ENCODE results near the gene EPS8L2. TPM values are rescaled to one million over a fixed set of nuclear protein-coding genes. Genes with fewer than 3 reads are reported as not detected.
A peak's percentile ranks its signal among the peaks of the same experiment; 100 is the strongest.

The EPS8L2 gene
- total and polyA plus RNA-seq, 9 of the 15 experiments (the other 6 are each of a cell fraction or from before 2014, with no cell fraction given): 0.75 to 17.0 (median 3.7) TPM

DNA sequence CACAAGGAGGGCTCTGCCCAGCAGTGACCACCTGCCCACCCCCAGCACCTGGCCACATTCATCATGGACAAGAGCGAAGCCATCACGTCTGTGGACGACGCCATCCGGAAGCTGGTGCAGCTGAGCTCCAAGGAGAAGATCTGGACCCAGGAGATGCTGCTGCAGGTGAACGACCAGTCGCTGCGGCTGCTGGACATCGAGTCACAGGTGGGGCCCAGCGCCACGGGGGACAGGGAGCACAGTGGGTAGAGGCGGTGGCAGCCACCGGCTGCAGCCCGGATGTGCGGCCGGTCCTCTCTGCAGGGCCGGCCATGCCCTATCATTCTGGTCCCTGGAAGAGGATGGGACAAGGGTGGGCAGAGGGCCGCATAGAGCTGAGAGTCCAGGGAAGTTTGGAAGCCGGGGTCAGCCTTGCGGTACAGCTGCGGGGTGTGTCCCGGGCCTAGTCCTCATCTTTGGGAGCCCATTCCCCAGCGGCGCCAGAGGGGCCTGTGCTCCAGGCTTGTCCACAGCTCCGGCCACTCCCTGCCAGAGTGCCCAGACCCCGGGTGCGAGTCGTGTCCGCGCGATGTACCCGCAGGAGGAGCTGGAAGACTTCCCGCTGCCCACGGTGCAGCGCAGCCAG lies 14.1 kb downstream of the EPS8L2 start:
- no peaks in the 10 kb centered on the region; the same call in 1 of the 2 replicates for H4K20me1 ChIP-seq (replicated peaks; ENCODE audit: control insufficient read depth, insufficient read depth, low read length)
- FAIRE-seq (no peak), ATAC-seq (no peak), DNase-seq (ENCODE audit: extremely low read depth in 1 of 4, low spot score in 3 of 4) (peak in 1 of 4 experiments; percentile 4)
- TF ChIP-seq ZNF121 (CRISPR knock-in tag; conservative IDR thresholded peaks at IDR 0.05) (no peak), SP2 (IDR thresholded peaks at IDR 0.05; ENCODE audit: extremely low read depth, low read depth, low read length, poor library complexity, severe bottlenecking) (no peak), SIX5 (IDR thresholded peaks at IDR 0.05; ENCODE audit: borderline replicate concordance in 1 of 2, insufficient read depth in 1 of 2, low read depth in 1 of 2, low read length in 2 of 2) (no peak), KDM5B (IDR thresholded peaks at IDR 0.05; ENCODE audit: insufficient replicate concordance, low read depth, low read length) (peak; percentile 13)
- TF ChIP-seq, protein P1, sequence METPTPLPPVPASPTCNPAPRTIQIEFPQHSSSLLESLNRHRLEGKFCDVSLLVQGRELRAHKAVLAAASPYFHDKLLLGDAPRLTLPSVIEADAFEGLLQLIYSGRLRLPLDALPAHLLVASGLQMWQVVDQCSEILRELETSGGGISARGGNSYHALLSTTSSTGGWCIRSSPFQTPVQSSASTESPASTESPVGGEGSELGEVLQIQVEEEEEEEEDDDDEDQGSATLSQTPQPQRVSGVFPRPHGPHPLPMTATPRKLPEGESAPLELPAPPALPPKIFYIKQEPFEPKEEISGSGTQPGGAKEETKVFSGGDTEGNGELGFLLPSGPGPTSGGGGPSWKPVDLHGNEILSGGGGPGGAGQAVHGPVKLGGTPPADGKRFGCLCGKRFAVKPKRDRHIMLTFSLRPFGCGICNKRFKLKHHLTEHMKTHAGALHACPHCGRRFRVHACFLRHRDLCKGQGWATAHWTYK (CRISPR knock-in tag; IDR thresholded peaks at IDR 0.05): no peak
- TF ChIP-seq, protein P2, sequence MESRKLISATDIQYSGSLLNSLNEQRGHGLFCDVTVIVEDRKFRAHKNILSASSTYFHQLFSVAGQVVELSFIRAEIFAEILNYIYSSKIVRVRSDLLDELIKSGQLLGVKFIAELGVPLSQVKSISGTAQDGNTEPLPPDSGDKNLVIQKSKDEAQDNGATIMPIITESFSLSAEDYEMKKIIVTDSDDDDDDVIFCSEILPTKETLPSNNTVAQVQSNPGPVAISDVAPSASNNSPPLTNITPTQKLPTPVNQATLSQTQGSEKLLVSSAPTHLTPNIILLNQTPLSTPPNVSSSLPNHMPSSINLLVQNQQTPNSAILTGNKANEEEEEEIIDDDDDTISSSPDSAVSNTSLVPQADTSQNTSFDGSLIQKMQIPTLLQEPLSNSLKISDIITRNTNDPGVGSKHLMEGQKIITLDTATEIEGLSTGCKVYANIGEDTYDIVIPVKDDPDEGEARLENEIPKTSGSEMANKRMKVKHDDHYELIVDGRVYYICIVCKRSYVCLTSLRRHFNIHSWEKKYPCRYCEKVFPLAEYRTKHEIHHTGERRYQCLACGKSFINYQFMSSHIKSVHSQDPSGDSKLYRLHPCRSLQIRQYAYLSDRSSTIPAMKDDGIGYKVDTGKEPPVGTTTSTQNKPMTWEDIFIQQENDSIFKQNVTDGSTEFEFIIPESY (CRISPR knock-in tag; IDR thresholded peaks at IDR 0.05): peak; percentile 54; the same call in 1 of the 2 replicates
- ChIA-PET POLR2A (interaction anchor here (1.0 kb wide), 1 partner anchor 9 kb away, joined by 3 read pairs; no protein-coding TSS in a partner anchor), CTCF (ENCODE audit: low intra/inter-chr PET ratio) (no interaction called here)
- no peaks in the 10 kb centered on the region for H3K36me3 ChIP-seq (ENCODE audit: control insufficient read depth, insufficient read depth, low read length)
- intact Hi-C loops (cut with micrococcal nuclease): no loop called here
- in situ Hi-C loops (cut with MboI): no loop called here
- H2AFZ ChIP-seq (ENCODE audit: low read depth, low read length): 0 out of 2 replicates have a peak overlapping the region, but pooled peaks have one; percentile 14
- no peak overlapping the region for H3K4me3 ChIP-seq
- H3K9me1 ChIP-seq (ENCODE audit: control insufficient read depth, insufficient read depth, low read length): no peaks in the 10 kb centered on the region
- 70% methylated on average over 33 of the region's 35 CpGs for WGBS (ENCODE audit: insufficient coverage, low coverage, missing lambda C conversion rate)
- peaks cover 4 to 54% of the 10 kb centered on the region in 2 experiments for H3K4me1 ChIP-seq (replicated peaks in 1 of 2; ENCODE audit: control insufficient read depth in 2 of 2, insufficient read depth in 2 of 2, low read length in 2 of 2)
- no peak overlapping the region for H3K4me2 ChIP-seq (ENCODE audit: insufficient read depth, low read length)
- no peak overlapping the region for H3K27ac ChIP-seq (ENCODE audit: extremely low read depth, low read depth, low read length)
- no peaks in the 10 kb centered on the region for H3K79me2 ChIP-seq (ENCODE audit: control insufficient read depth, insufficient read depth, low read length)
- no peaks in the 10 kb centered on the region for H3K9me3 ChIP-seq (replicated peaks; ENCODE audit: control insufficient read depth, insufficient read depth, low read depth, low read length)
- no peaks in the 10 kb centered on the region; a peak in 1 of 5 replicates for H3K27me3 ChIP-seq (ENCODE audit: control insufficient read depth in 2 of 2, insufficient read depth in 2 of 2, low read length in 2 of 2)
- BruUV-seq (replicated peaks): no TSS peak
- peak overlapping the region in 1 of 2 experiments; percentile 76; a peak in 1 of 4 replicates for H3K9ac ChIP-seq (ENCODE audit: insufficient read depth in 1 of 2, low read depth in 2 of 2, low read length in 2 of 2)
